Measurements from ENCODE around the gene KATNB1.

DNA sequence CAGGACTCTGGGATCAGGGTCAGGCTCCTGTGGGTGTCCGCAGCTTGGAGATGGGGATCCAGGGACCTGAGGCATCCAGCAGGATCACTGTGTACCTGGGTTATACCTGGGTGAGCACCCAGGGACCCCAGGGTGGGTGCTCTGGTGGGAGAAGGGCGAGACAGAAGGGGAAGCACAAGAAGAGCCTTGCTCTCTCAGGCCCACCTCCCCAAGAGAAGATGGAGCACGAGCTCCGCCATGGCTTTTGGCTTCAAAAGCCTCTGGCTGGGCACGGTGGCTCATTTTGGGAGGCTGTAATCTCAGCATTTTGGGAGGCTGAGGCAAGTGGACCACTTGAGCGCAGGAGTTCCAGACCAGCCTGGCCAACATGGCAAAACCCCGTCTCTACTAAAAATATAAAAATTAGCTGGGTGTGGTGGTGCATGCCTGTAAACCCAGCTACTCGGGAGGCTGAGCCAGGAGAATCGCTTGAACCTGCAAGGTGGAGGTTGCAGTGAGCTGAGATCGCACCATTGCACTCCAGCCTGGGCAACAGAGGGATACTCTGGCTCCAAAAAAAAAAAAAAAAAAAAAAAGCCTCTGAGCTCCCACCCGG is 32.1 kb upstream of the KATNB1 start:
- TF ChIP-seq, protein P1, sequence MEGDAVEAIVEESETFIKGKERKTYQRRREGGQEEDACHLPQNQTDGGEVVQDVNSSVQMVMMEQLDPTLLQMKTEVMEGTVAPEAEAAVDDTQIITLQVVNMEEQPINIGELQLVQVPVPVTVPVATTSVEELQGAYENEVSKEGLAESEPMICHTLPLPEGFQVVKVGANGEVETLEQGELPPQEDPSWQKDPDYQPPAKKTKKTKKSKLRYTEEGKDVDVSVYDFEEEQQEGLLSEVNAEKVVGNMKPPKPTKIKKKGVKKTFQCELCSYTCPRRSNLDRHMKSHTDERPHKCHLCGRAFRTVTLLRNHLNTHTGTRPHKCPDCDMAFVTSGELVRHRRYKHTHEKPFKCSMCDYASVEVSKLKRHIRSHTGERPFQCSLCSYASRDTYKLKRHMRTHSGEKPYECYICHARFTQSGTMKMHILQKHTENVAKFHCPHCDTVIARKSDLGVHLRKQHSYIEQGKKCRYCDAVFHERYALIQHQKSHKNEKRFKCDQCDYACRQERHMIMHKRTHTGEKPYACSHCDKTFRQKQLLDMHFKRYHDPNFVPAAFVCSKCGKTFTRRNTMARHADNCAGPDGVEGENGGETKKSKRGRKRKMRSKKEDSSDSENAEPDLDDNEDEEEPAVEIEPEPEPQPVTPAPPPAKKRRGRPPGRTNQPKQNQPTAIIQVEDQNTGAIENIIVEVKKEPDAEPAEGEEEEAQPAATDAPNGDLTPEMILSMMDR (IDR thresholded peaks at IDR 0.05), result no peak
- no peak for TF ChIP-seq EZH2phosphoT487 (IDR thresholded peaks at IDR 0.05)
- TF ChIP-seq EZH2 (IDR thresholded peaks at IDR 0.05), result no peak

All from neural progenitor cell (in vitro differentiated cells).